B cell (primary cell): Measurements from ENCODE around the gene SLC19A1. TPM values are rescaled to one million over a fixed set of nuclear protein-coding genes. Genes with fewer than 3 reads are reported as not detected.

ENCODE experiments used
- ATAC-seq: fragments of 200-7000 bp; cut with Tn5 transposase; one replicate; pipeline ENCODE4 v1.10.0; 2021; ENCODE audit warnings: low read depth, mild to moderate bottlenecking, moderate number of reproducible peaks, moderate library complexity
- CTCF ChIA-PET: fragments of 350-600 bp; sonication (Branson Sonifier 250); formaldehyde crosslinking; loops from one replicate; lab custom pipeline; 2021; ENCODE audit warnings: antibody characterized with exemption, inconsistent platforms; lab: Charles Lee
- POLR2A ChIA-PET: fragments of 350-600 bp; sonication (Branson Sonifier 250); formaldehyde crosslinking; loops from one replicate; lab custom pipeline; 2021; ENCODE audit warnings: antibody characterized with exemption; lab: Charles Lee
- DNase-seq: peaks from one replicate; pipeline ENCODE4 v3.0.0; 2013
- H2AFZ ChIP-seq: 2 replicates; pipeline ENCODE4 v1.6.1; 2012; ENCODE audit warnings: mild to moderate bottlenecking, low read depth, low read length; ENCODE audit not compliant: insufficient read depth, poor library complexity, severe bottlenecking
- H3K27ac ChIP-seq, 2 donors: 1 replicate in 1 of 2; 2 replicates in 1 of 2; pipeline ENCODE4 v1.5.1; 2012 to 2013; ENCODE audit warnings: low read length in 2 of 2, mild to moderate bottlenecking in 2 of 2, moderate library complexity in 1 of 2
- H3K27me3 ChIP-seq, 4 experiments: fragments of 200-600 bp in 1 of 4; sonication (generic) in 1 of 4; replicated peaks in 1 of 4; 1 replicate in 2 of 4; 2 replicates in 2 of 4; pipeline versions ENCODE4 v1.6.1 to v1.7.0; 2013 to 2016; ENCODE audit warnings: low read length in 3 of 4, mild to moderate bottlenecking in 2 of 4, mixed read lengths in 1 of 4, moderate library complexity in 1 of 4; ENCODE audit not compliant: insufficient read depth in 4 of 4, control insufficient read depth in 3 of 4; ENCODE audit errors: control extremely low read depth in 1 of 4
- H3K36me3 ChIP-seq, 2 experiments: replicated peaks in 1 of 2; 1 replicate in 1 of 2; 2 replicates in 1 of 2; pipeline versions ENCODE4 v1.6.1 to v1.7.1; 2013; ENCODE audit warnings: low read length in 1 of 2; ENCODE audit not compliant: insufficient read depth in 2 of 2, control insufficient read depth in 1 of 2; ENCODE audit errors: control extremely low read depth in 1 of 2, extremely low read depth in 1 of 2
- H3K4me1 ChIP-seq, 2 donors: fragments of 200-600 bp in 1 of 2; sonication (generic) in 1 of 2; 1 replicate in 1 of 2; 2 replicates in 1 of 2; pipeline versions ENCODE4 v1.5.1 to v1.6.1; 2013 to 2017; ENCODE audit warnings: low read length in 2 of 2; ENCODE audit not compliant: control insufficient read depth in 2 of 2, insufficient read depth in 2 of 2
- H3K4me2 ChIP-seq: replicated peaks from 2 replicates; pipeline ENCODE3; 2012; ENCODE audit warnings: mild to moderate bottlenecking, low read depth, low read length; ENCODE audit not compliant: poor library complexity, severe bottlenecking
- H3K4me3 ChIP-seq, 5 experiments: fragments of 200-600 bp in 1 of 5; sonication (generic) in 1 of 5; 1 replicate in 3 of 5; 2 replicates in 2 of 5; pipeline versions ENCODE4 v1.5.1 to v1.7.0; 2011 to 2016; ENCODE audit warnings: low read length in 4 of 5, mild to moderate bottlenecking in 4 of 5, low read depth in 2 of 5, control low read depth in 1 of 5, moderate library complexity in 1 of 5; ENCODE audit not compliant: insufficient read depth in 1 of 5; ENCODE audit errors: control extremely low read depth in 1 of 5, extremely low read depth in 1 of 5
- H3K79me2 ChIP-seq: fragments of 200-600 bp; sonication (generic); one replicate; pipeline ENCODE4 v1.6.0; 2016; ENCODE audit warnings: low read length; ENCODE audit not compliant: control insufficient read depth, insufficient read depth
- H3K9ac ChIP-seq: fragments of 200-600 bp; sonication (generic); 2 replicates; pipeline ENCODE4 v1.6.1; 2017; ENCODE audit warnings: mild to moderate bottlenecking, low read length, moderate library complexity
- H3K9me3 ChIP-seq, 3 donors: one replicate each; pipeline versions ENCODE4 v1.6.1 to v1.7.1; 2013; ENCODE audit warnings: low read length in 2 of 3; ENCODE audit not compliant: control insufficient read depth in 2 of 3, insufficient read depth in 1 of 3; ENCODE audit errors: control extremely low read depth in 1 of 3
- H4K20me1 ChIP-seq: 2 replicates; pipeline ENCODE4 v1.6.0; 2012; ENCODE audit warnings: mild to moderate bottlenecking, low read length; ENCODE audit not compliant: insufficient read depth, control insufficient read depth, poor library complexity, severe bottlenecking
- H3K27ac Mint-ChIP-seq: one replicate; pipeline ENCODE4 v1.8.0; 2021; ENCODE audit warnings: mixed read lengths
- H3K27me3 Mint-ChIP-seq: one replicate; pipeline ENCODE4 v1.8.0; 2021; ENCODE audit warnings: mixed read lengths
- H3K4me1 Mint-ChIP-seq: one replicate; pipeline ENCODE4 v1.8.0; 2021; ENCODE audit warnings: mixed read lengths
- H3K4me3 Mint-ChIP-seq: one replicate; pipeline ENCODE4 v1.8.0; 2021; ENCODE audit warnings: mixed read lengths
- H3K9me3 Mint-ChIP-seq: one replicate; pipeline ENCODE4 v1.8.0; 2022; ENCODE audit warnings: mixed read lengths; ENCODE audit not compliant: insufficient read depth
- EZH2 ChIP-seq: IDR thresholded peaks from 2 replicates; pipeline ENCODE4 v1.6.1; 2012; ENCODE audit warnings: borderline replicate concordance, low read depth, mild to moderate bottlenecking, moderate library complexity, low read length; ENCODE audit not compliant: insufficient read depth, poor library complexity, severe bottlenecking
- WGBS: methylation state at CpG from one replicate; pipeline ENCODE4 v1.1.5; 2013; ENCODE audit warnings: missing lambda C conversion rate; ENCODE audit not compliant: insufficient coverage; 5-methylcytosine and 5-hydroxymethylcytosine counted together
- intact Hi-C: fragments of 100-400 bp; cut with micrococcal nuclease; formaldehyde crosslinking; loops from one replicate; pipeline ENCODE4 v1.10.0; 2022
- polyA plus RNA-seq: library from polyadenylated mRNA; depleted of rRNA; stranded (reverse); fragments of >200 nt; gene quantifications from 2 replicates; pipeline ENCODE4 v1.2.3, GENCODE V29; 2012
- total RNA-seq, 2 donors: library from RNA; stranded (reverse); fragments of 120-200 nt in 1 of 2; gene quantifications; 1 replicate in 1 of 2; 2 replicates in 1 of 2; pipeline versions ENCODE4 v1.2.3 to v1.2.4, GENCODE V29; 2013 to 2022
- TF ChIP-seq, protein P1 (sequence below): fragments of 200-600 bp; IDR thresholded peaks from one replicate; pipeline ENCODE4 v1.8.0; 2022; ENCODE audit warnings: antibody characterized with exemption, mild to moderate bottlenecking

SLC19A1 gene
- total and polyA plus RNA-seq, 2 donors (not counting 1 experiment from before 2014, with no cell fraction given) = 8.7 to 10.1 TPM

DNA sequence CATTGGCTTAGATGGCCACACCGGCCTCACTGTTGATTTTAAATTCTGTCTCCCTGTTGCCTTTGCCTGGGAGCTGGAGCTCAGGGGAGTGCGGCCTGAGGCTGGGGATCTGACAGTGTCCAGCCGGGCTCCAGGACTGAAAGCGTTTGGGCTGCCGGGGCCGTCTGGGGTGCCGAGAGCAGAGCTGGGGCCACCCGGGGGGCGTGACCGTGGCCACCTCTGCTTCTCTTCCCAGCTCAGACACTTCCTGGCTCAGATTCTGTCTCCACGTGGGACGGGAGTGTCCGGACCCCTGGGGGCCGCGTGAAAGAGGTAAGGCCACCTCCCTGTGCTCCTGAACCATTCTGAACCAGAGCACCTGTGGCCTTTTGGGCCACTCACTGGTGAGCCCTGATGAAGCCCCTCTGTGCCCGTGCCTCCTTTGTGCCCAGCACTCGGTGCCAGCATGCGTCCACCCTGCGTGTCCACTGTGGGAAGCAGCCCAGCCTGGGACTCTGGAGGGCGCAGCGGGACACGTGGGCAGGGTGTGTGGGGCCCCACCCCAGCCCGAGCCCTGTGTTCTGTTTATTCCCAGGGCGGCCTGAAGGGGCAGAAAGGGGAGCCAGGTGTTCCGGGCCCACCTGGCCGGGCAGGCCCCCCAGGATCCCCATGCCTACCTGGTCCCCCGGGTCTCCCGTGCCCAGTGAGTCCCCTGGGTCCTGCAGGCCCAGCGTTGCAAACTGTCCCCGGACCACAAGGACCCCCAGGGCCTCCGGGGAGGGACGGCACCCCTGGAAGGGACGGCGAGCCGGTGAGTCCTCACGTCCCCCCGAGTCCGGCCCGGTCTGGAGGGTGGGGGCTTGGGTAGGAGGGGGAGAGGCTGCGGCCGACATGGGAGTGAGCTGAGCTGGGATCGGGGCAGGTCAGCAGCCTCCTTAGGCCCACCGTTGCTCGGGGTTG, 64.8 kb downstream of the SLC19A1 start:
- ATAC-seq = no peak
- Mint-ChIP-seq H3K4me1 (peaks cover 23% of the 10 kb centered on the region), H3K27ac (peak overlapping the region; percentile 78), H3K4me3 (peak overlapping the region; percentile 78), H3K27me3 (no peaks in the 10 kb centered on the region), H3K9me3 (no peaks in the 10 kb centered on the region)
- H3K4me1 ChIP-seq = peaks cover 23 to 35% of the 10 kb centered on the region in 2 donors
- H4K20me1 ChIP-seq = no peaks in the 10 kb centered on the region
- H3K27ac ChIP-seq = peak overlapping the region; percentile 54 to 76
- peak overlapping the region; percentile 54 for H3K9ac ChIP-seq
- H2AFZ ChIP-seq = peak overlapping the region; percentile 72
- WGBS = 78% methylated on average over 44 of the region's 44 CpGs
- ChIA-PET CTCF (interaction anchor here (0.9 to 2.5 kb wide), 3 partner anchors 119 to 342 kb away, joined by 3 to 31 read pairs (median 3); no protein-coding TSS in a partner anchor), POLR2A (interaction anchor here (0.9 kb wide), 1 partner anchor 189 kb away, joined by 8 read pairs; no protein-coding TSS in a partner anchor)
- H3K4me2 ChIP-seq = peak overlapping the region; percentile 78
- H3K79me2 ChIP-seq = no peaks in the 10 kb centered on the region
- TF ChIP-seq EZH2 = no peak
- TF ChIP-seq, protein P1, sequence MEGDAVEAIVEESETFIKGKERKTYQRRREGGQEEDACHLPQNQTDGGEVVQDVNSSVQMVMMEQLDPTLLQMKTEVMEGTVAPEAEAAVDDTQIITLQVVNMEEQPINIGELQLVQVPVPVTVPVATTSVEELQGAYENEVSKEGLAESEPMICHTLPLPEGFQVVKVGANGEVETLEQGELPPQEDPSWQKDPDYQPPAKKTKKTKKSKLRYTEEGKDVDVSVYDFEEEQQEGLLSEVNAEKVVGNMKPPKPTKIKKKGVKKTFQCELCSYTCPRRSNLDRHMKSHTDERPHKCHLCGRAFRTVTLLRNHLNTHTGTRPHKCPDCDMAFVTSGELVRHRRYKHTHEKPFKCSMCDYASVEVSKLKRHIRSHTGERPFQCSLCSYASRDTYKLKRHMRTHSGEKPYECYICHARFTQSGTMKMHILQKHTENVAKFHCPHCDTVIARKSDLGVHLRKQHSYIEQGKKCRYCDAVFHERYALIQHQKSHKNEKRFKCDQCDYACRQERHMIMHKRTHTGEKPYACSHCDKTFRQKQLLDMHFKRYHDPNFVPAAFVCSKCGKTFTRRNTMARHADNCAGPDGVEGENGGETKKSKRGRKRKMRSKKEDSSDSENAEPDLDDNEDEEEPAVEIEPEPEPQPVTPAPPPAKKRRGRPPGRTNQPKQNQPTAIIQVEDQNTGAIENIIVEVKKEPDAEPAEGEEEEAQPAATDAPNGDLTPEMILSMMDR = no peak
- no peak for DNase-seq
- intact Hi-C loops = loop anchor here (1.0 to 2.0 kb wide), 4 partner anchors 38 to 337 kb away; partner anchors contain the start of gene SLC19A1
- H3K4me3 ChIP-seq = peak overlapping the region in 4 of 5 experiments; percentile 32 to 53 (median 49)
- no peaks in the 10 kb centered on the region for H3K9me3 ChIP-seq
- no peaks in the 10 kb centered on the region for H3K36me3 ChIP-seq
- H3K27me3 ChIP-seq = no peaks in the 10 kb centered on the region

- Mint-ChIP-seq H3K9me3 (no peaks in the 10 kb centered on the region), H3K27ac (peak overlapping the region; percentile 80), H3K4me3 (peak overlapping the region; percentile 52), H3K4me1 (peaks cover 23% of the 10 kb centered on the region), H3K27me3 (no peaks in the 10 kb centered on the region)
- WGBS = 94% methylated on average over 6 of the region's 6 CpGs
- Histone ChIP-seq H3K27ac (no peak overlapping the region), H2AFZ (no peak overlapping the region), H3K9me3 (no peaks in the 10 kb centered on the region), H4K20me1 (no peaks in the 10 kb centered on the region), H3K9ac (no peak overlapping the region), H3K36me3 (no peaks in the 10 kb centered on the region), H3K4me1 (peaks cover 21 to 32% of the 10 kb centered on the region in 2 donors), H3K4me2 (no peak overlapping the region), H3K79me2 (no peaks in the 10 kb centered on the region), H3K27me3 (no peaks in the 10 kb centered on the region), H3K4me3 (no peak overlapping the region)
- ATAC-seq (no peak), DNase-seq (no peak)
- intact Hi-C loops = no loop called here
- ChIA-PET POLR2A (no interaction called here), CTCF (interaction anchor here (2.5 kb wide), 1 partner anchor 120 kb away, joined by 31 read pairs; no protein-coding TSS in a partner anchor)
- TF ChIP-seq, protein P1 = no peak
- TF ChIP-seq EZH2 = no peak
Measured at GRCh38 chr21:45476582-45476981, 65.7 kb downstream of the SLC19A1 start.
